GM18951 (cell line): ENCODE data around the gene SLN.

ENCODE experiments used
- POLR2A ChIP-seq: IDR thresholded peaks from 4 replicates; pipeline ENCODE4 v1.6.1; 2011; ENCODE audit warnings: mild to moderate bottlenecking; ENCODE audit not compliant: insufficient read length, insufficient read depth; ENCODE audit errors: extremely low read depth
- in situ Hi-C: fragments of 300-500 bp; cut with MboI; formaldehyde crosslinking; loops from one replicate; pipeline ENCODE4 v1.12.0; 2022; ENCODE audit warnings: low sequenced_read_pairs, mixed read lengths, inconsistent platforms; ENCODE audit not compliant: unreplicated experiment

SLN gene

GRCh38 chr11:107707807-107708206, 4.0 kb downstream of the SLN start:
- no peak for TF ChIP-seq POLR2A
- in situ Hi-C loops, result no loop called here

GRCh38 chr11:107707215-107707671, 4.6 kb downstream of the SLN start:
- in situ Hi-C loops, result no loop called here
- no peak for TF ChIP-seq POLR2A

- in situ Hi-C loops, result no loop called here
- no peak for TF ChIP-seq POLR2A
Measured at GRCh38 chr11:107706531-107706930, 5.3 kb downstream of the SLN start.

GRCh38 chr11:107705027-107705426, 6.8 kb downstream of the SLN start:
- in situ Hi-C loops, result no loop called here
- TF ChIP-seq POLR2A, result no peak

- no peak for TF ChIP-seq POLR2A
- in situ Hi-C loops, result no loop called here
Measured at GRCh38 chr11:107704451-107704850, 7.4 kb downstream of the SLN start.

- in situ Hi-C loops, result no loop called here
- TF ChIP-seq POLR2A, result no peak
Measured at GRCh38 chr11:107702723-107703122, 9.1 kb downstream of the SLN start.

GRCh38 chr11:107702109-107702660, 9.7 kb downstream of the SLN start:
- no peak for TF ChIP-seq POLR2A
- in situ Hi-C loops, result no loop called here

- in situ Hi-C loops, result no loop called here
- no peak for TF ChIP-seq POLR2A
Measured at GRCh38 chr11:107699371-107700285, 12.2 kb downstream of the SLN start.

GRCh38 chr11:107697291-107697690, 14.6 kb downstream of the SLN start:
- in situ Hi-C loops, result no loop called here

GRCh38 chr11:107696140-107696539, 15.7 kb downstream of the SLN start:
- in situ Hi-C loops, result no loop called here
- no peak for TF ChIP-seq POLR2A

More at GRCh38 chr11:107697291-107697690, 14.6 kb downstream of the SLN start:
- TF ChIP-seq POLR2A, result no peak

GRCh38 chr11:107695446-107695845, 16.4 kb downstream of the SLN start:
- in situ Hi-C loops, result no loop called here
- TF ChIP-seq POLR2A, result no peak

GRCh38 chr11:107691000-107691750, 20.7 kb downstream of the SLN start:
- in situ Hi-C loops, result no loop called here
- TF ChIP-seq POLR2A, result no peak
